Cardiac fibroblast (primary cell): ENCODE data around the gene TMEM108.

Experiments
- DNase-seq, 2 donors: peaks; one replicate each; pipeline versions ENCODE4 v3.0.0 to v3.0.0-alpha.2; 2010; ENCODE audit warnings: low read depth in 2 of 2
- H3K4me3 ChIP-seq, 2 donors: replicated peaks in 1 of 2; 1 replicate in 1 of 2; 2 replicates in 1 of 2; pipeline ENCODE4 v1.5.1; 2011; ENCODE audit warnings: low read depth in 2 of 2, low read length in 2 of 2, mild to moderate bottlenecking in 2 of 2, moderate library complexity in 1 of 2
- TF ChIP-seq, protein P1 (sequence below): IDR thresholded peaks from one replicate; pipeline ENCODE4 v1.5.1; 2011; ENCODE audit warnings: low read depth, mild to moderate bottlenecking, low read length, inconsistent platforms

TMEM108 gene

DNA sequence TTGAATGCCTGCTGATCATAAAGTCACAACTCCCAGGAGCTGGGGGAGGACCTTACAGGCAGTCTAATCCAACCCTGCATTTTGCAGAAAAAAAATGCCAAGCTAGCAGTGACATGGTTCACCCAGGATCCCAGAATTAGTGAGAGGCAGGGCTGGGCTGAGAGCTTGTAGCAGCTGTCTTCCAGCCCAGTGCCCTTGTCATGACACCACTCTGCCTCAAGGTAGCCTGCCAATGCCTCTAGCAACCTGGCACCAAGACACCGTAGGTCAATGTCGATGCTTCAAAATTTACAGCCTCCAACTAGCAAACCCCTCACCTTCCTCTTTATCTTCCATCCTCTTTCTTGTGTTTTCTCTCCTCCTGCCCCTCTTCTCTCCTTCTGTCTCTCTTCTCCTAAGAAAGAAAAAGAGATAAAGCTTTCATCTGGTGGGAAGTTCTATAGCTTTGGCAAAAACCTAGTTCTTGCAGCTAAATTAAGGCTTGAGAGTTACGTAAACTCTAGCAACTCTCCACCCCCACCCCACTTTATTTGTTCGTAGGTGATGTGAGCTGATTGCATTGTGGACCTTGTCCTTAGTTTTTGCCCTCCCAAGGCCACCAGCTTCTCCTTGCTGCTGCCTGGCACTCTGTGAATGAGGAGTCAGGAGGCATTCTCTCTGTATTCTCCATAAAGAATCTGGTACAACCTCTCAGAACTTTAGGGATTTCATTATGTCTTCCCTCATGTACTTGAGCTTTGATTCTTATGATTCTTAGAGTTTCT lies 343.3 kb downstream of the TMEM108 start:
- TF ChIP-seq, protein P1, sequence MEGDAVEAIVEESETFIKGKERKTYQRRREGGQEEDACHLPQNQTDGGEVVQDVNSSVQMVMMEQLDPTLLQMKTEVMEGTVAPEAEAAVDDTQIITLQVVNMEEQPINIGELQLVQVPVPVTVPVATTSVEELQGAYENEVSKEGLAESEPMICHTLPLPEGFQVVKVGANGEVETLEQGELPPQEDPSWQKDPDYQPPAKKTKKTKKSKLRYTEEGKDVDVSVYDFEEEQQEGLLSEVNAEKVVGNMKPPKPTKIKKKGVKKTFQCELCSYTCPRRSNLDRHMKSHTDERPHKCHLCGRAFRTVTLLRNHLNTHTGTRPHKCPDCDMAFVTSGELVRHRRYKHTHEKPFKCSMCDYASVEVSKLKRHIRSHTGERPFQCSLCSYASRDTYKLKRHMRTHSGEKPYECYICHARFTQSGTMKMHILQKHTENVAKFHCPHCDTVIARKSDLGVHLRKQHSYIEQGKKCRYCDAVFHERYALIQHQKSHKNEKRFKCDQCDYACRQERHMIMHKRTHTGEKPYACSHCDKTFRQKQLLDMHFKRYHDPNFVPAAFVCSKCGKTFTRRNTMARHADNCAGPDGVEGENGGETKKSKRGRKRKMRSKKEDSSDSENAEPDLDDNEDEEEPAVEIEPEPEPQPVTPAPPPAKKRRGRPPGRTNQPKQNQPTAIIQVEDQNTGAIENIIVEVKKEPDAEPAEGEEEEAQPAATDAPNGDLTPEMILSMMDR = no peak
- H3K4me3 ChIP-seq = no peak overlapping the region
- DNase-seq = no peak

DNA sequence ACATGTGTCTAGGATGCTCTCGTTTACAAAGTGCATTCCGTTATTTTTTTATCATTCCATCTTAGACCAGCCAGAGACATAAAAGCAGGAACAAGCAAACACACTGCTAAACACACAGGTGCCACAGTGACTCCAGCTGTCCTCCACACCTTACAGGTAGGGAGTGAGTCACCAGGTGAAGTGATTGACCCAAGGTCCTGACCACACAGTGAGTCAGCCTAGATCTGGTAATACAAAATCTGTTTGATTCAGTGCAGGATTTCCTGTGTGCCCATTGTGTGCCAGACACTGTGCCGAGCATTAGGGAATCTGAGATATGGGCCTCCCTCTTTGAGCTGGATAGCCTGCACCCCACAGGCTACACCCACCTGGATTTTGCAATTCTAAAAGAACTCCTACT lies 345.0 kb downstream of the TMEM108 start:
- DNase-seq = no peak
- H3K4me3 ChIP-seq = no peak overlapping the region
- TF ChIP-seq, protein P1 = no peak

DNA sequence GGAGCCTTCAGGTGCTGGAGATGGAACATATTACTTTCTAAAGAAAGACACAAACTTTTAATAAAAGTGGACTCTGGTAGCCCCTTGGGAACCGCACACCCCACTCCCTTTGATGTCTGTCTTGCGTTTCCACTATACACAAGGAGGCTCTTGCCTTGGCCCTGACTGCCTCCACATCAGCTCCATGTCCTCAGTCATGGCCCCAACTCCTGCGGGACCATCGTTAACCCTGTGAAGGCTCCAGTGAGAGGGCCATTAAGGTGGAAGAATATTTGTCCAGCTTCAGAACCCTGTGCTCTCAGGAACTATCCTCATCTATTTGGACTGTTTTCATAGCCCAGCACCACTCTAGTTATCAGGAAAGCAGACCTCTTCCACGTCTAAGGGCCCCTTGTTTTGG lies 345.6 kb downstream of the TMEM108 start:
- H3K4me3 ChIP-seq = no peak overlapping the region
- DNase-seq = no peak
- TF ChIP-seq, protein P1 = no peak

DNA sequence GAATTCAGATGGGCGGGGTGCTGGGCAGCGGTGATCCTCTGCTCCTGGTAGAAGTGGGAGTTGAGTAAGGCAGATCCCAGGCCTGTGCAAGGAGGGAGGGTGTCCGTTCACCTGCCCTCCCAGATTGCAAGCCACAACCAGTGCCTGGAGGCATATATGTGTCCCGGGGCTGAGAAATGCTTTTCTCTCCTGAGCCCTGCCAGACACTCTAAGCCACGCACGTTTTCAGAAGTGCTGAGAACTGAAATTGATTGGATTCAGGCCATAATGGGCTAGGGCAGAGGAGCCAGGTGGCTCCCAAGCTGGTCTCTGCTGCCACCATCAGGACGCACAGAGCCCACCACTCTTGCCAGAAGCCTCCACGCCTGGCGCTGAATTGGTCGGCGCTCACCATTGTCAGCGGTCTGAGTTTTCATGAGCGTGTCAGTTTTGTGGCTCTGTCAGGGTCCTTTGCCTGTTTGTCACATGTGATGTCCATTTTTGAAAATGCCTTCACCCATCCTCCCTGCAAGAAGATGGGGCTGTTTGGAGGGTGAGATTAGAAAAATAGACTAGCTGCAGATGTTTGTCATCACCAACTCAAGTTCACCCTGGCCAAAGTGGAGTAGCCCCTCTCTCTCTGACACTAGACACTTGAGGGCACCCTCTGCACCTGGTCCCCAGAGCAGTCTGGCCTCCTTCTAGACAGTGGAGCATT lies 346.3 kb downstream of the TMEM108 start:
- TF ChIP-seq, protein P1 = peak; percentile 79

DNA sequence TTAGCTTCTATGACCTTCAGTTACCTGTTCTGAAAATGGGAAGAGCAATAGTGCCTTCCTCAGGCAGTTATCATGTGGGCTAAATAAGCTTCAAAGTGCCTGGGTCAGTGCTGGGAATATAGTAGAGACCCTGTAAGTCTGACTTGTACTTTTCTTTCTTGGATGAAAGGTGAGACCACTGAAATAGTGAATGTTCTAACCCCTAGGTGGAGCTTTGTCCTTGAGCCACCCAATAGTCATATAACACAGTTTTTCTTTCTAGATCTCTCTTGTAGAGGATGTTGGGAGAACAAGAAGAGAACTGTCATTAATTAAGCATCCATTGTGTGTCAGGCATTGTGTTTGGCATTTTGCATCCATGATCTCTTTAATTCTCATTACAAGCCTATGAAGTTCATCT lies 348.7 kb downstream of the TMEM108 start:
- no peak for DNase-seq
- TF ChIP-seq, protein P1 = no peak
- no peak overlapping the region for H3K4me3 ChIP-seq

More for the DNA sequence above, 346.3 kb downstream of the TMEM108 start:
- no peak overlapping the region for H3K4me3 ChIP-seq
- DNase-seq = peak; percentile 54 to 65

DNA sequence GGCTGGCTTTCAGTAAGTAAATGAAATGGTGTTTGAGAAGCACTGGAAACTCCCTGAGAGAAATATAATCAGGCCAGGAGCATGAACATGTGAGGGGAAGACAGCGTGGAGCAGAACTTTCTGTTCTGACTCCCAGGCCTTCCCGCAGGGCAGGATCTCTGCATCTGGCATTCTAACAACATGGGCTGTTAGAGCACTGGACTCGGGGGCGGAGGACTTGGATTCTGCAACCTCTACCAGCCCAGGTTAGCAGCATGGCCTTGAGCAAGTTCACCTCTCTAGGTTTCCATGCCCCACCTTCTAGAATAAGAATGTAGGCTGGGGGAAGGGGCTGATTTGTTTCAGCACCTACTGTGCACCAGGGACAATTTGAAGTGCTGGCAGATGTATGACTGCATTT lies 349.1 kb downstream of the TMEM108 start:
- H3K4me3 ChIP-seq = no peak overlapping the region
- TF ChIP-seq, protein P1 = no peak
- DNase-seq = no peak
